A549 (cell line): ENCODE measurements around the gene CORO2B. TPM values are rescaled to one million over a fixed set of nuclear protein-coding genes. Genes with fewer than 3 reads are reported as not detected.

Source experiments
- ATAC-seq, 2 experiments: fragments of 200-7000 bp in 1 of 2; fragments of >200 bp in 1 of 2; cut with Nextera tagmentation in 1 of 2; cut with Tn5 transposase in 1 of 2; 3 replicates each; pipeline versions ENCODE4 v1.8.0 to v1.9.1; 2018 to 2020; ENCODE audit warnings: mild to moderate bottlenecking in 1 of 2, moderate library complexity in 1 of 2
- CTCF ChIA-PET: fragments of 300-600 bp; sonication (Branson Sonifier 250); formaldehyde crosslinking; extraction: SDS; loops from one replicate; lab custom pipeline; 2021; ENCODE audit warnings: antibody characterized with exemption, inconsistent platforms; lab: Yijun Ruan, JAX
- POLR2A ChIA-PET: fragments of 350-600 bp; formaldehyde crosslinking; extraction: SDS; loops from one replicate; lab custom pipeline; 2021; ENCODE audit warnings: antibody characterized with exemption, inconsistent platforms; lab: Yijun Ruan, JAX
- DNase-seq, 2 experiments: peaks; one replicate each; pipeline versions ENCODE4 v3.0.0 to v3.0.0-alpha.2; 2011 to 2016; ENCODE audit warnings: low read depth in 1 of 2, low spot score in 1 of 2
- FAIRE-seq: peaks from 2 replicates; lab custom pipeline; 2011; peaks lifted over from hg19 to GRCh38; lab: Jason Lieb, UNC
- H3K27ac ChIP-seq, 2 experiments: fragments of >200 bp; sonication (Bioruptor Twin); formaldehyde crosslinking; 3 replicates each; pipeline ENCODE4 v1.5.1; 2016 to 2017
- H3K4me1 ChIP-seq: fragments of >200 bp; sonication (Bioruptor Twin); formaldehyde crosslinking; 3 replicates; pipeline ENCODE4 v1.6.1; 2016
- H3K4me2 ChIP-seq: fragments of >200 bp; sonication (Bioruptor Twin); formaldehyde crosslinking; 3 replicates; pipeline ENCODE4 v1.6.1; 2016
- H3K4me3 ChIP-seq: fragments of >200 bp; sonication (Bioruptor Twin); formaldehyde crosslinking; 3 replicates; pipeline ENCODE4 v1.5.1; 2016
- H3K9me3 ChIP-seq: fragments of >200 bp; sonication (Bioruptor Twin); formaldehyde crosslinking; 3 replicates; pipeline ENCODE4 v1.6.1; 2016
- BHLHE40 ChIP-seq: IDR thresholded peaks from 2 replicates; pipeline ENCODE4 v1.6.1; 2012; ENCODE audit warnings: low read depth, low read length, inconsistent platforms
- EHMT2 ChIP-seq: fragments of 200-600 bp; sonication (generic); IDR thresholded peaks from 2 replicates; pipeline ENCODE4 v1.6.1; 2016; ENCODE audit warnings: antibody characterized with exemption, low read depth, mild to moderate bottlenecking, moderate library complexity
- ELK1 ChIP-seq: fragments of 150-350 bp; IDR thresholded peaks from 2 replicates; pipeline ENCODE4 v1.6.1; 2014; ENCODE audit warnings: low read depth, mild to moderate bottlenecking, low read length
- FOSB ChIP-seq: fragments of 250-450 bp; sonication (Bioruptor Pico); IDR thresholded peaks from 2 replicates; pipeline ENCODE4 v1.5.0; 2020; ENCODE audit warnings: mild to moderate bottlenecking, moderate library complexity
- FOSL2 ChIP-seq, 2 experiments: fragments of 450-650 bp in 1 of 2; fragments of >200 bp in 1 of 2; sonication (Bioruptor Twin) in 1 of 2; formaldehyde crosslinking; IDR thresholded peaks; 2 replicates each; pipeline versions ENCODE4 v1.5.0 to v1.6.1; 2016 to 2020; ENCODE audit warnings: mild to moderate bottlenecking in 1 of 2, moderate library complexity in 1 of 2
- HDAC2 ChIP-seq: fragments of 200-600 bp; sonication (generic); IDR thresholded peaks from 2 replicates; pipeline ENCODE4 v1.6.1; 2016
- HOXA7 ChIP-seq: fragments of 250-450 bp; sonication (Bioruptor Pico); IDR thresholded peaks from 2 replicates; pipeline ENCODE4 v1.5.0; 2020; ENCODE audit warnings: mild to moderate bottlenecking, moderate library complexity
- JUNB ChIP-seq: fragments of >200 bp; sonication (Bioruptor Twin); formaldehyde crosslinking; IDR thresholded peaks from 2 replicates; pipeline ENCODE4 v1.6.1; 2016
- KDM5A ChIP-seq: fragments of 200-600 bp; sonication (generic); IDR thresholded peaks from 2 replicates; pipeline ENCODE4 v1.6.1; 2016; ENCODE audit warnings: antibody characterized with exemption, mild to moderate bottlenecking
- NR3C1 ChIP-seq: fragments of >200 bp; sonication (Bioruptor Twin); formaldehyde crosslinking; IDR thresholded peaks from 3 replicates; pipeline ENCODE4 v1.6.1; 2017
- PHF8 ChIP-seq: fragments of 200-600 bp; sonication (generic); IDR thresholded peaks from 2 replicates; pipeline ENCODE4 v1.6.1; 2016; ENCODE audit warnings: low read depth, mild to moderate bottlenecking, antibody characterized with exemption, moderate library complexity, borderline replicate concordance
- RCOR1 ChIP-seq: fragments of 150-350 bp; IDR thresholded peaks from 2 replicates; pipeline ENCODE4 v1.6.1; 2014; ENCODE audit warnings: antibody characterized with exemption, low read length, low read depth
- RNF2 ChIP-seq: fragments of 200-600 bp; sonication (generic); IDR thresholded peaks from 2 replicates; pipeline ENCODE4 v1.6.1; 2016; ENCODE audit warnings: low read depth, mild to moderate bottlenecking, antibody characterized with exemption, moderate library complexity, borderline replicate concordance
- SREBF2 ChIP-seq: fragments of 450-650 bp; IDR thresholded peaks from 2 replicates; pipeline ENCODE4 v1.6.1; 2014; ENCODE audit warnings: mild to moderate bottlenecking, moderate library complexity
- ZFP36 ChIP-seq: fragments of 450-650 bp; IDR thresholded peaks from 2 replicates; pipeline ENCODE4 v1.6.1; 2014; ENCODE audit warnings: borderline replicate concordance; ENCODE audit not compliant: partially characterized antibody
- ZNF302 ChIP-seq: fragments of 250-450 bp; sonication (Bioruptor Pico); IDR thresholded peaks from 2 replicates; pipeline ENCODE4 v1.9.0; 2021; ENCODE audit warnings: inconsistent platforms, mild to moderate bottlenecking, moderate library complexity
- WGBS: methylation state at CpG from one replicate; pipeline ENCODE4 v1.1.6; 2017; ENCODE audit errors: missing lambda C conversion rate; 5-methylcytosine and 5-hydroxymethylcytosine counted together
- polyA plus RNA-seq, 4 experiments: library from polyadenylated mRNA; depleted of rRNA in 3 of 4; stranded (reverse); fragments of >200 nt; fragmentation: RNase III in 1 of 4; extraction: RNeasy Plus Mini Kit Qiagen cat#74134 plus additional on column Dnase treatment in 1 of 4; gene quantifications; 2 replicates in 3 of 4; 3 replicates in 1 of 4; pipeline ENCODE4 v1.2.3, GENCODE V29; 2011 to 2017
- TF ChIP-seq, protein P1 (sequence below): fragments of 250-450 bp; sonication (Bioruptor Pico); IDR thresholded peaks from 2 replicates; pipeline ENCODE4 v1.5.0; 2021; ENCODE audit warnings: mild to moderate bottlenecking, moderate library complexity, borderline replicate concordance
- TF ChIP-seq, protein P2 (sequence below): fragments of >200 bp; sonication (Bioruptor Twin); formaldehyde crosslinking; IDR thresholded peaks from 2 replicates; pipeline ENCODE4 v1.6.1; 2016
- TF ChIP-seq, protein P3 (sequence below): IDR thresholded peaks from 2 replicates; pipeline ENCODE4 v1.6.1; 2012
- TF ChIP-seq, protein P4 (sequence below): fragments of 200-600 bp; sonication (generic); IDR thresholded peaks from 2 replicates; pipeline ENCODE4 v1.6.1; 2016; ENCODE audit warnings: antibody characterized with exemption, mild to moderate bottlenecking, moderate library complexity

CORO2B gene
- polyA plus RNA-seq, 2 of the 4 experiments (the other 2 are of a cell fraction) = 2.0 to 2.3 TPM

GRCh38 chr15:68618394-68618793 lies 39.6 kb downstream of the CORO2B start:
- no peak overlapping the region for H3K4me3 ChIP-seq
- no peak overlapping the region for H3K4me2 ChIP-seq
- no peaks in the 10 kb centered on the region for H3K9me3 ChIP-seq
- 79% methylated on average over 4 of the region's 4 CpGs for WGBS
- FAIRE-seq (no peak), ATAC-seq (no peak), DNase-seq (no peak)
- TF ChIP-seq KDM5A = no peak
- TF ChIP-seq JUNB = no peak
- TF ChIP-seq EHMT2 = no peak
- no peak for TF ChIP-seq PHF8
- TF ChIP-seq, protein P1, sequence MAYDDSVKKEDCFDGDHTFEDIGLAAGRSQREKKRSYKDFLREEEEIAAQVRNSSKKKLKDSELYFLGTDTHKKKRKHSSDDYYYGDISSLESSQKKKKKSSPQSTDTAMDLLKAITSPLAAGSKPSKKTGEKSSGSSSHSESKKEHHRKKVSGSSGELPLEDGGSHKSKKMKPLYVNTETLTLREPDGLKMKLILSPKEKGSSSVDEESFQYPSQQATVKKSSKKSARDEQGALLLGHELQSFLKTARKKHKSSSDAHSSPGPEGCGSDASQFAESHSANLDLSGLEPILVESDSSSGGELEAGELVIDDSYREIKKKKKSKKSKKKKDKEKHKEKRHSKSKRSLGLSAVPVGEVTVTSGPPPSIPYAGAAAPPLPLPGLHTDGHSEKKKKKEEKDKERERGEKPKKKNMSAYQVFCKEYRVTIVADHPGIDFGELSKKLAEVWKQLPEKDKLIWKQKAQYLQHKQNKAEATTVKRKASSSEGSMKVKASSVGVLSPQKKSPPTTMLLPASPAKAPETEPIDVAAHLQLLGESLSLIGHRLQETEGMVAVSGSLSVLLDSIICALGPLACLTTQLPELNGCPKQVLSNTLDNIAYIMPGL (CRISPR knock-in tag) = no peak
- no peak for TF ChIP-seq ELK1
- TF ChIP-seq FOSB (CRISPR knock-in tag) = no peak
- TF ChIP-seq HOXA7 (CRISPR knock-in tag) = no peak
- no peak for TF ChIP-seq NR3C1
- TF ChIP-seq SREBF2 = no peak
- TF ChIP-seq ZFP36 = no peak
- no peak for TF ChIP-seq BHLHE40
- TF ChIP-seq ZNF302 (CRISPR knock-in tag) = no peak
- no peak for TF ChIP-seq RCOR1
- TF ChIP-seq, protein P2, sequence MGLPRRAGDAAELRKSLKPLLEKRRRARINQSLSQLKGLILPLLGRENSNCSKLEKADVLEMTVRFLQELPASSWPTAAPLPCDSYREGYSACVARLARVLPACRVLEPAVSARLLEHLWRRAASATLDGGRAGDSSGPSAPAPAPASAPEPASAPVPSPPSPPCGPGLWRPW = no peak
- no peak for TF ChIP-seq HDAC2
- TF ChIP-seq RNF2 = no peak
- H3K4me1 ChIP-seq = 0 out of 3 replicates have a peak, but pooled peaks cover 3% of the 10 kb centered on the region
- H3K27ac ChIP-seq = no peak overlapping the region
- CTCF ChIA-PET = interaction anchor here (0.7 to 1.6 kb wide), 6 partner anchors 14 to 415 kb away, joined by 3 to 5 read pairs (median 4); no protein-coding TSS in a partner anchor
- POLR2A ChIA-PET = no interaction called here

DNA sequence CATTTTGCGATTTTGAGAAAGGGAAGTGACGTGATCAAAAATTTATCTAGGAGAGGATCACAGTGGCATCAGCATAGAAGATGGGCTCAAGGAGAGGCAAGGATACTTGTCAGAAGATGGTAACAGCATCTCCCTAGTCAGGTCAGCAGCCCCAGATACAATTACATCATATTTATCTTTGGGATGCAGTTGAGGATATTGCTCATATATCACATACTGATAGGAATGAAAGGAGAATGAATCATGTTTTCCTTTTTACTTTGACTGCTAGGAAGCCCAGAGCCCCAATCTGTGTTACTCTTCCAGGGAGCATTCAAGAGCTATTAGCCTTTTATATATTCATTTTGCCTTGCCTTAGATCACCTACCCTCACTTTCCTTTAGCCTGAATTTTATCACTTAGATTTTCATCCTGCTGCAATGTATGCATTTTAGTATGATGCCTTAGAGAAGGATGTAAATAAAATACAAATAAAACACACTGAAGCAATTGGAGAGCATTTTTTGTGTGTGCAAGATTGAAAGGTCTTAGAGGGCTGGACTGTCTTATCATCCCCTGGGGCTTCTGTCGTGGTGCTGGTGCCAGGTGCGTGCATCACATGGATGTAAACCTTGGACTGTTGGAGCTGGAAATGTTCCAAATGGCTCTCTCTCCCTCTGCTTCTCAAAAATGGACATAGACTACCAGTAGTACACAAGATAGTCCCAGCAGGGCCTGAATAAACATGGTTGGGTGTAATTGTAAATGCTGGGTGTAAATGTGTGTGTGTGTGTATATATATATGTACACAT lies 40.3 kb downstream of the CORO2B start:
- ATAC-seq = no peak; a peak in 2 of 6 replicates
- TF ChIP-seq, protein P3, sequence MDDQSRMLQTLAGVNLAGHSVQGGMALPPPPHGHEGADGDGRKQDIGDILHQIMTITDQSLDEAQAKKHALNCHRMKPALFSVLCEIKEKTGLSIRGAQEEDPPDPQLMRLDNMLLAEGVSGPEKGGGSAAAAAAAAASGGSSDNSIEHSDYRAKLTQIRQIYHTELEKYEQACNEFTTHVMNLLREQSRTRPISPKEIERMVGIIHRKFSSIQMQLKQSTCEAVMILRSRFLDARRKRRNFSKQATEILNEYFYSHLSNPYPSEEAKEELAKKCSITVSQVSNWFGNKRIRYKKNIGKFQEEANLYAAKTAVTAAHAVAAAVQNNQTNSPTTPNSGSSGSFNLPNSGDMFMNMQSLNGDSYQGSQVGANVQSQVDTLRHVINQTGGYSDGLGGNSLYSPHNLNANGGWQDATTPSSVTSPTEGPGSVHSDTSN = no peak
- TF ChIP-seq, protein P4, sequence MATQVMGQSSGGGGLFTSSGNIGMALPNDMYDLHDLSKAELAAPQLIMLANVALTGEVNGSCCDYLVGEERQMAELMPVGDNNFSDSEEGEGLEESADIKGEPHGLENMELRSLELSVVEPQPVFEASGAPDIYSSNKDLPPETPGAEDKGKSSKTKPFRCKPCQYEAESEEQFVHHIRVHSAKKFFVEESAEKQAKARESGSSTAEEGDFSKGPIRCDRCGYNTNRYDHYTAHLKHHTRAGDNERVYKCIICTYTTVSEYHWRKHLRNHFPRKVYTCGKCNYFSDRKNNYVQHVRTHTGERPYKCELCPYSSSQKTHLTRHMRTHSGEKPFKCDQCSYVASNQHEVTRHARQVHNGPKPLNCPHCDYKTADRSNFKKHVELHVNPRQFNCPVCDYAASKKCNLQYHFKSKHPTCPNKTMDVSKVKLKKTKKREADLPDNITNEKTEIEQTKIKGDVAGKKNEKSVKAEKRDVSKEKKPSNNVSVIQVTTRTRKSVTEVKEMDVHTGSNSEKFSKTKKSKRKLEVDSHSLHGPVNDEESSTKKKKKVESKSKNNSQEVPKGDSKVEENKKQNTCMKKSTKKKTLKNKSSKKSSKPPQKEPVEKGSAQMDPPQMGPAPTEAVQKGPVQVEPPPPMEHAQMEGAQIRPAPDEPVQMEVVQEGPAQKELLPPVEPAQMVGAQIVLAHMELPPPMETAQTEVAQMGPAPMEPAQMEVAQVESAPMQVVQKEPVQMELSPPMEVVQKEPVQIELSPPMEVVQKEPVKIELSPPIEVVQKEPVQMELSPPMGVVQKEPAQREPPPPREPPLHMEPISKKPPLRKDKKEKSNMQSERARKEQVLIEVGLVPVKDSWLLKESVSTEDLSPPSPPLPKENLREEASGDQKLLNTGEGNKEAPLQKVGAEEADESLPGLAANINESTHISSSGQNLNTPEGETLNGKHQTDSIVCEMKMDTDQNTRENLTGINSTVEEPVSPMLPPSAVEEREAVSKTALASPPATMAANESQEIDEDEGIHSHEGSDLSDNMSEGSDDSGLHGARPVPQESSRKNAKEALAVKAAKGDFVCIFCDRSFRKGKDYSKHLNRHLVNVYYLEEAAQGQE = no peak
- TF ChIP-seq FOSL2 (IDR thresholded peaks at IDR 0.05) (no peak), FOSL2 (CRISPR knock-in tag; IDR thresholded peaks at IDR 0.05) (0 out of 2 replicates have a peak, but pooled peaks have one; percentile 4)
- TF ChIP-seq, all 56 proteins: peak for 1
- Histone ChIP-seq H3K9me3 (no peaks in the 10 kb centered on the region), H3K27ac (no peak overlapping the region), H3K4me1 (0 out of 3 replicates have a peak, but pooled peaks cover 3% of the 10 kb centered on the region), H3K4me2 (no peak overlapping the region), H3K4me3 (no peak overlapping the region)
- ChIA-PET CTCF (interaction anchor here (0.7 to 1.9 kb wide), 7 partner anchors 12 to 416 kb away, joined by 3 to 8 read pairs (median 4); no protein-coding TSS in a partner anchor), POLR2A (no interaction called here)
- FAIRE-seq (no peak), DNase-seq (no peak)
- 78% methylated on average over 4 of the region's 4 CpGs for WGBS
